Measurements from ENCODE around the gene HPCAL1. TPM values are rescaled to one million over a fixed set of nuclear protein-coding genes. Genes with fewer than 3 reads are reported as not detected.

HPCAL1 gene
- total and polyA plus RNA-seq, 2 donors (not counting 1 experiment from before 2014, with no cell fraction given), result 60.3 to 65.1 TPM

DNA sequence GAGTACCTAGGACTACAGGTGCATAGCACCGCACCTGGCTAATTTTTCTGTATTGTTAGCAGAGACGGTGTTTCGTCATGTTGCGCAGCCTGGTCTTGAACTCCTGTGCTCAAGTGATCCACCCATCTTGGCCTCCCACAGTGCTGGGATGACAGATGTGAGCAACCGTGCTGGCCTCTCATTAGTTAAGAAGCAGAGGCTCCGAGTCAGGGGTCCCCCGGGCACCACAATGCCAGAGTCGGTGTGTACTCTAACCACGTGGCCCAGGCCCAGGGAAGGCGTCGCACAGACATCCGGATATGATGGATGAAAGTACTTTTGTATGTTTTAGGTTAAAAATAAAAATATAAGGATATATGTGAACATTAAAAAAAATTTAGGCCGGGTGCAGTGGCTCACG lies 28.3 kb upstream of the HPCAL1 start:
- Histone ChIP-seq H4K20me1 (ENCODE audit: control insufficient read depth, insufficient read depth, low read length, poor library complexity, severe bottlenecking) (no peaks in the 10 kb centered on the region), H3K4me3 (ENCODE audit: control extremely low read depth in 1 of 5, extremely low read depth in 1 of 5, insufficient read depth in 1 of 5, low read depth in 2 of 5, low read length in 4 of 5) (no peak overlapping the region), H2AFZ (ENCODE audit: insufficient read depth, low read depth, low read length, poor library complexity, severe bottlenecking) (no peak overlapping the region), H3K79me2 (ENCODE audit: control insufficient read depth, insufficient read depth, low read length) (no peaks in the 10 kb centered on the region), H3K4me2 (replicated peaks; ENCODE audit: low read depth, low read length, poor library complexity, severe bottlenecking) (no peak overlapping the region), H3K27me3 (replicated peaks in 1 of 4; ENCODE audit: control extremely low read depth in 1 of 4, control insufficient read depth in 3 of 4, insufficient read depth in 4 of 4, low read length in 3 of 4) (no peaks in the 10 kb centered on the region), H3K9ac (ENCODE audit: low read length) (no peak overlapping the region), H3K27ac (ENCODE audit: low read length in 2 of 2) (no peak overlapping the region), H3K4me1 (ENCODE audit: control insufficient read depth in 2 of 2, insufficient read depth in 2 of 2, low read length in 2 of 2) (peaks cover 3 to 8% of the 10 kb centered on the region in 2 donors), H3K9me3 (ENCODE audit: control extremely low read depth in 1 of 3, control insufficient read depth in 2 of 3, insufficient read depth in 1 of 3, low read length in 2 of 3) (no peaks in the 10 kb centered on the region), H3K36me3 (replicated peaks in 1 of 2; ENCODE audit: control extremely low read depth in 1 of 2, control insufficient read depth in 1 of 2, extremely low read depth in 1 of 2, insufficient read depth in 2 of 2, low read length in 1 of 2) (no peaks in the 10 kb centered on the region)
- intact Hi-C loops (cut with micrococcal nuclease), result loop anchor here (10.0 kb wide), 1 partner anchor 150 kb away; the partner anchor contains the start of gene RRM2
- Mint-ChIP-seq H3K9me3 (ENCODE audit: insufficient read depth) (no peaks in the 10 kb centered on the region), H3K27ac (no peak overlapping the region), H3K27me3 (peaks cover 10% of the 10 kb centered on the region), H3K4me1 (peaks cover 5% of the 10 kb centered on the region), H3K4me3 (no peak overlapping the region)
- POLR2A ChIA-PET, result interaction anchor here (0.5 kb wide), 1 partner anchor 28 kb away, joined by 6 read pairs; no protein-coding TSS in a partner anchor
- WGBS (ENCODE audit: insufficient coverage), result 91% methylated on average over 14 of the region's 14 CpGs
- DNase-seq, result no peak
- CTCF ChIA-PET, result interaction anchor here (2.8 to 7.3 kb wide), 2 partner anchors 134 to 160 kb away, joined by 17 to 131 read pairs; no protein-coding TSS in a partner anchor
- no peak for ATAC-seq (ENCODE audit: low read depth)
- TF ChIP-seq, protein P1, sequence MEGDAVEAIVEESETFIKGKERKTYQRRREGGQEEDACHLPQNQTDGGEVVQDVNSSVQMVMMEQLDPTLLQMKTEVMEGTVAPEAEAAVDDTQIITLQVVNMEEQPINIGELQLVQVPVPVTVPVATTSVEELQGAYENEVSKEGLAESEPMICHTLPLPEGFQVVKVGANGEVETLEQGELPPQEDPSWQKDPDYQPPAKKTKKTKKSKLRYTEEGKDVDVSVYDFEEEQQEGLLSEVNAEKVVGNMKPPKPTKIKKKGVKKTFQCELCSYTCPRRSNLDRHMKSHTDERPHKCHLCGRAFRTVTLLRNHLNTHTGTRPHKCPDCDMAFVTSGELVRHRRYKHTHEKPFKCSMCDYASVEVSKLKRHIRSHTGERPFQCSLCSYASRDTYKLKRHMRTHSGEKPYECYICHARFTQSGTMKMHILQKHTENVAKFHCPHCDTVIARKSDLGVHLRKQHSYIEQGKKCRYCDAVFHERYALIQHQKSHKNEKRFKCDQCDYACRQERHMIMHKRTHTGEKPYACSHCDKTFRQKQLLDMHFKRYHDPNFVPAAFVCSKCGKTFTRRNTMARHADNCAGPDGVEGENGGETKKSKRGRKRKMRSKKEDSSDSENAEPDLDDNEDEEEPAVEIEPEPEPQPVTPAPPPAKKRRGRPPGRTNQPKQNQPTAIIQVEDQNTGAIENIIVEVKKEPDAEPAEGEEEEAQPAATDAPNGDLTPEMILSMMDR (IDR thresholded peaks at IDR 0.05), result no peak

DNA sequence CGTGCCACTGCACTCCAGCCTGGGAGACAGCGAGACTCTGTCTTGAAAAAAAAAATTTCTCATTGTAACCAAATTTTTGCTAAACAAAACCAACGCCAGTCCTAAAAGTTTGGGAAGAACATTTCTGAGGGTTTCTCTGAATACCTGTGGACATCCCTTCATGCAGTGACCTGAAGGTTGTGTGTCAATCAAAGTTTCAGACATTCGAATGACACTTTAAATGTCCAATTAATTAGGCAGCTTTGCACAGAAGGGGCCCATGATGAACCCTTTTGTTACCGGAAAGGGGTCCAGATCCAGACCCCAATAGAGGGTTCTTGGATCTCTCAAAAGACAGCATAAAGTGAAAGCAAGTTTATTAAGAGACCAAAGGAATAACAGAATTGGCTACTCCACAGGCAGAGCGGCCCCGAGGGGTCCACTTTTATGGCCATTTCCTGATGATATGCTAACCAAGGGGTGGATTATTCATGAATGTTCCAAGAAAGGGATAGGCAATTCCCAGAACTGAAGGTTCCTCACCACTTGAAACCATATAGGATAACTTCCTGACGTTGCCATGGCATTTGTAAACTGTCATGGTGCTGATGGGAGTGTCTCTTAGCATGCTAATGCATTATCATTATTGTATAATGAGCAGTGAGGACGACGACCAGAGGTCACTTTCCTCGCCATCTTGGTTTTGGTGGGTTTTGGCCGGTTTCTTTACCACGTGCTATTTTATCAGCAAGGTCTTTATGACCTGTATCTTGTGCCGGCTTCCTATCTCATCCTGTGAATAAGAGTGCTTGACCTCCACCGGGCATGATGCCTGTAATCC lies 27.5 kb upstream of the HPCAL1 start:
- peaks cover 3 to 7% of the 10 kb centered on the region in 2 donors for H3K4me1 ChIP-seq (ENCODE audit: control insufficient read depth in 2 of 2, insufficient read depth in 2 of 2, low read length in 2 of 2)
- no peak for ATAC-seq (ENCODE audit: low read depth)
- H3K27ac ChIP-seq (ENCODE audit: low read length in 2 of 2), result no peak overlapping the region
- H3K4me3 ChIP-seq (ENCODE audit: control extremely low read depth in 1 of 5, extremely low read depth in 1 of 5, insufficient read depth in 1 of 5, low read depth in 2 of 5, low read length in 4 of 5), result no peak overlapping the region
- peaks cover 10% of the 10 kb centered on the region for H3K27me3 Mint-ChIP-seq
- no peak overlapping the region for H2AFZ ChIP-seq (ENCODE audit: insufficient read depth, low read depth, low read length, poor library complexity, severe bottlenecking)
- H3K4me3 Mint-ChIP-seq, result no peak overlapping the region
- no peak overlapping the region for H3K4me2 ChIP-seq (replicated peaks; ENCODE audit: low read depth, low read length, poor library complexity, severe bottlenecking)
- H3K9me3 ChIP-seq (ENCODE audit: control extremely low read depth in 1 of 3, control insufficient read depth in 2 of 3, insufficient read depth in 1 of 3, low read length in 2 of 3), result no peaks in the 10 kb centered on the region
- intact Hi-C loops (cut with micrococcal nuclease), result loop anchor here (10.0 kb wide), 1 partner anchor 150 kb away; the partner anchor contains the start of gene RRM2
- H4K20me1 ChIP-seq (ENCODE audit: control insufficient read depth, insufficient read depth, low read length, poor library complexity, severe bottlenecking), result no peaks in the 10 kb centered on the region
- WGBS (ENCODE audit: insufficient coverage), result 91% methylated on average over 7 of the region's 15 CpGs
- H3K27ac Mint-ChIP-seq, result no peak overlapping the region
- H3K79me2 ChIP-seq (ENCODE audit: control insufficient read depth, insufficient read depth, low read length), result no peaks in the 10 kb centered on the region
- no peak for DNase-seq
- POLR2A ChIA-PET, result no interaction called here
- CTCF ChIA-PET, result interaction anchor here (2.8 kb wide), 1 partner anchor 133 kb away, joined by 17 read pairs; no protein-coding TSS in a partner anchor
- peaks cover 5% of the 10 kb centered on the region for H3K4me1 Mint-ChIP-seq
- no peaks in the 10 kb centered on the region for H3K36me3 ChIP-seq (replicated peaks in 1 of 2; ENCODE audit: control extremely low read depth in 1 of 2, control insufficient read depth in 1 of 2, extremely low read depth in 1 of 2, insufficient read depth in 2 of 2, low read length in 1 of 2)
- no peak overlapping the region for H3K9ac ChIP-seq (ENCODE audit: low read length)
- H3K9me3 Mint-ChIP-seq (ENCODE audit: insufficient read depth), result no peaks in the 10 kb centered on the region
- H3K27me3 ChIP-seq (replicated peaks in 1 of 4; ENCODE audit: control extremely low read depth in 1 of 4, control insufficient read depth in 3 of 4, insufficient read depth in 4 of 4, low read length in 3 of 4), result no peaks in the 10 kb centered on the region
- TF ChIP-seq, protein P1 (IDR thresholded peaks at IDR 0.05), result no peak
- TF ChIP-seq EZH2 (IDR thresholded peaks at IDR 0.05; ENCODE audit: borderline replicate concordance, insufficient read depth, low read depth, low read length, poor library complexity, severe bottlenecking), result no peak
